Measurements from ENCODE around the gene NDFIP2.

NDFIP2 gene

DNA sequence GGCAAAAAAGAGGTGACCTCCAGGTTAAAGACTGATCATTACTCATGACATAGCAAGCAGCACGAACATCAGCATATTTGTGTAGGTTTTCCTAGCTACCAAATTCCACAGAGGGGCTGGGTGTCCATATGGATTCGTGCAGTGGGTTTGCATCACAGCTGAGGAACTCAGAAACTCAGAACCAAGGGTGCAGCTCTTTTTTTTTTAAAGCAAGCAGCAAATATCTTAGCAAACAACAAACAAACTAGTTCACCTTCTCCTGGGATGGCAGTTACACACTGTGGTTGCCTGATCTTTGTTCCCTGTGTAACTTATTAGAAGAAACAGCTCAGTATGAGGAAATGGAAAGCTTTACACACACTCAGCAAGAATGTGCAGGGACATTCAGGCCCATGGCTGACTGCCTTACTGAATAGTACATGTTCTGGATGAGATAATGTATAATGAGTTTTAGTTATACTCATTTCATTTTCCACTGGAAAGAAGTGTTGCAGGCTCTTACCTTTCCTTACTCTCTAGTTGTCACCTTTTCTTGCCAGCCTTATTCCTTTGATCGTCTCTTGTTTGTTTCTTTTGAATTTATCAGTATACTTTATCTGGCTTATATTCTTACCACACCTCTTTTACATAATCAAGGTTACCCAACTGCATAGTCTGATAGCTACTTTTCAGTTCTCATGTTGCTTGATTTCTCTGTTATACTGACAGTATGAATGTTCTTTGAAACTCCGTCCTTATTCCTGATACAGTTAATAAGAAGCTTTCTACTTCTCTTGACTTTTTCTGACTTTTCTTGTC, 4.3 kb downstream of the NDFIP2 start:
- TF ChIP-seq, protein P1, sequence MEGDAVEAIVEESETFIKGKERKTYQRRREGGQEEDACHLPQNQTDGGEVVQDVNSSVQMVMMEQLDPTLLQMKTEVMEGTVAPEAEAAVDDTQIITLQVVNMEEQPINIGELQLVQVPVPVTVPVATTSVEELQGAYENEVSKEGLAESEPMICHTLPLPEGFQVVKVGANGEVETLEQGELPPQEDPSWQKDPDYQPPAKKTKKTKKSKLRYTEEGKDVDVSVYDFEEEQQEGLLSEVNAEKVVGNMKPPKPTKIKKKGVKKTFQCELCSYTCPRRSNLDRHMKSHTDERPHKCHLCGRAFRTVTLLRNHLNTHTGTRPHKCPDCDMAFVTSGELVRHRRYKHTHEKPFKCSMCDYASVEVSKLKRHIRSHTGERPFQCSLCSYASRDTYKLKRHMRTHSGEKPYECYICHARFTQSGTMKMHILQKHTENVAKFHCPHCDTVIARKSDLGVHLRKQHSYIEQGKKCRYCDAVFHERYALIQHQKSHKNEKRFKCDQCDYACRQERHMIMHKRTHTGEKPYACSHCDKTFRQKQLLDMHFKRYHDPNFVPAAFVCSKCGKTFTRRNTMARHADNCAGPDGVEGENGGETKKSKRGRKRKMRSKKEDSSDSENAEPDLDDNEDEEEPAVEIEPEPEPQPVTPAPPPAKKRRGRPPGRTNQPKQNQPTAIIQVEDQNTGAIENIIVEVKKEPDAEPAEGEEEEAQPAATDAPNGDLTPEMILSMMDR (IDR thresholded peaks at IDR 0.05; ENCODE audit: control extremely low read depth, extremely low read depth, low read depth, missing control alignments), result no peak
- ChIA-PET POLR2A (no interaction called here), CTCF (interaction anchor here (0.8 to 2.9 kb wide), 12 partner anchors 8 to 61 kb away, joined by 3 to 18 read pairs (median 4); no protein-coding TSS in a partner anchor)
- no peak for DNase-seq (ENCODE audit: extremely low spot score)

GRCh38 chr13:79486433-79487188, 5.7 kb downstream of the NDFIP2 start:
- ChIA-PET CTCF (no interaction called here), POLR2A (no interaction called here)
- TF ChIP-seq, protein P1 (IDR thresholded peaks at IDR 0.05; ENCODE audit: control extremely low read depth, extremely low read depth, low read depth, missing control alignments), result no peak
- no peak for DNase-seq (ENCODE audit: extremely low spot score)

DNA sequence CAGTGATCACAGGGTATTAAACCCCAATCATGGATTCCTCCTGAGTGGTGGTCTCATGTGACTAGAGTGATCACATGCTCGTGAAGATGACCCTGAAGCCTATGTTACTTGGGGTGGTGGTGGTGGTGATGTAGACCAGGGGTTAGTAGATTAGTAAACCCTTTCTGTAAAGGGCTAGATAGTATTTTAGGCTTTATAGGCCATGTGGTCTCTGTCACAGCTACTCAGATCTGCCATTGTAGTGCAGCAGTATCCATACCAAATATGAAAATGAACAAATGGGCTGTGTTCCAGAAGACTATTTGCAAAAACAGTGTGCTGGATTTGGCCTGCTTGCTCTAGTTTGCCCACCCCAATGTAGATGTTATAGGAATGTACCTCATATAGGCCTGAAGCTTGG, 9.4 kb downstream of the NDFIP2 start:
- TF ChIP-seq, protein P1 (IDR thresholded peaks at IDR 0.05; ENCODE audit: control extremely low read depth, extremely low read depth, low read depth, missing control alignments), result no peak
- DNase-seq (ENCODE audit: extremely low spot score), result no peak
- ChIA-PET POLR2A (interaction anchor here (0.5 kb wide), 1 partner anchor 9 kb away, joined by 3 read pairs; the partner anchor contains the start of gene NDFIP2), CTCF (interaction anchor here (1.1 to 3.6 kb wide), 2 partner anchors 12 to 51 kb away, joined by 3 to 12 read pairs; no protein-coding TSS in a partner anchor)

DNA sequence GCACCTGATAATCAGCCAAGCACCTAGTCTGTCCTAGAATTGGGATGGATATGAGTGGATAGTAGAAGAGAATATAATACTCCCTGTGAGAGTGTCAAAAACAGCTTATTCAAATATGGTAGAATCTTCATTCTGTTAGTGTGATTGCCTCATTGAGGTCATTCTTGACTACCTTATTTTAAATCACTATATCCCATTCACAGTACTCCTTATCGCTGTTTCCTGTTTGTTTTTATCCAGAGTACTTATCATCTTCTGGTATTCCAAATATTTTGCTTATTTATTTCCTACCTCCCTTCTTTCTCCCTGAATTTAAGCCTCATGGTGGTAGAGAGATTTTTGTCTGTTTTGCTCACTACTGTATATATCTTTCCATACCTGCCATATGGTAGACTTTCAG, 9.9 kb downstream of the NDFIP2 start:
- no peak for DNase-seq (ENCODE audit: extremely low spot score)
- TF ChIP-seq, protein P1 (IDR thresholded peaks at IDR 0.05; ENCODE audit: control extremely low read depth, extremely low read depth, low read depth, missing control alignments), result no peak
- ChIA-PET POLR2A (no interaction called here), CTCF (interaction anchor here (3.6 kb wide), 1 partner anchor 12 kb away, joined by 12 read pairs; no protein-coding TSS in a partner anchor)

DNA sequence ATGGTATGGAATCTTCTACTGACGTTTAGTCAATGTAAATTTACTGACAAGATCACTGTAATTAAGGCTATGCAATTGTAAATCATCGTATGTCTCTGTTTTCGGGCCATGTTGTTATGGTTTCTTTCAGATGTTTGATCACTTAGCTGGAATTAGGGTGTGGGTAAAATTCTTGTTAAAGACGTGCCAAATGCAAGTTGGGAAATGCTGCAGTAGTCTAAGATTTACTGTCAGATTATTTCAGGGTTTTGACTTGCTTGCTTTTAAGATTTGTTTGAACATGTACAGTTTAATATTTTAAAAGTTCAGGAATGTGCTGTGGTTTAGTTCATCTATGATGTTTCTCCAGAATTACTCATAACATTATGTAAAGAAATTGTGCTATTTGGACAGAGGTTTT, 10.8 kb downstream of the NDFIP2 start:
- ChIA-PET CTCF (interaction anchor here (1.2 to 3.6 kb wide), 2 partner anchors 11 to 50 kb away, joined by 3 to 12 read pairs; no protein-coding TSS in a partner anchor), POLR2A (interaction anchor here (1.2 kb wide), 1 partner anchor 8 kb away, joined by 3 read pairs; no protein-coding TSS in a partner anchor)
- no peak for DNase-seq (ENCODE audit: extremely low spot score)
- TF ChIP-seq, protein P1 (IDR thresholded peaks at IDR 0.05; ENCODE audit: control extremely low read depth, extremely low read depth, low read depth, missing control alignments), result no peak

DNA sequence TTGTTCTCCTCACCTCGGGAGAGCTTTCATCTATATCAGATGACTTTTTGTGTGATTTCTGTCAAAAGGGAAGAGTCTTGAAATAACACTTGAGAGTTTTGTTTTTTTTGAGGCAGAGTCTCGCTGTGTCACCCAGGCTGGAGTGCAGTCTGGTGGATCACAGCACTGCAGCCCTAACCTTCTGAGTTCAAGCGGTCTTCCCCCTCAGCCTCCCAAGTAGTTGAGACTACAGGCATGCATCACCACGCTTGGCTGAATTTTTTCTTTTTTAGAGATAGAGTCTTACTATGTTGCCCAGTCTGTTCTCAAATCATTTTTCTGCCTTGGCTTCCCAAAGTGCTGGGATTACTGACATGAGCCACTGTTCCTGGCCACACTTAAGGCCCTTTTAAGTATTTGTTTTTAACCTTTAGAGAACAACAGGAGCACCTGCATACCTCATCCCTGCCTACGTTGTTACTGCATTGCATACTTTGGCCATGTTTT, 11.4 kb downstream of the NDFIP2 start:
- ChIA-PET POLR2A (interaction anchor here (1.2 kb wide), 1 partner anchor 9 kb away, joined by 3 read pairs; no protein-coding TSS in a partner anchor), CTCF (interaction anchor here (1.2 to 3.6 kb wide), 2 partner anchors 10 to 49 kb away, joined by 3 to 12 read pairs; no protein-coding TSS in a partner anchor)
- no peak for DNase-seq (ENCODE audit: extremely low spot score)
- TF ChIP-seq, protein P1 (IDR thresholded peaks at IDR 0.05; ENCODE audit: control extremely low read depth, extremely low read depth, low read depth, missing control alignments), result no peak

Measured in GM10248 (cell line).